Memory B cell (primary cell): ENCODE measurements around the gene PLP2.
"Not testable (repeated sequence)": the region's sequence is repeated elsewhere in the genome, so short reads cannot be mapped to it uniquely, and the experiment has no call there.

Experiments
- ATAC-seq: fragments of 150-1000 bp; cut with Tn5 transposase; 2 replicates; pipeline ENCODE4 v1.10.0; 2021; ENCODE audit warnings: low read depth, mild to moderate bottlenecking, moderate library complexity
- DNase-seq, 2 donors: peaks; one replicate each; pipeline ENCODE4 v3.0.0; 2022; ENCODE audit warnings: low spot score in 2 of 2
- H3K27ac Mint-ChIP-seq: one replicate; pipeline ENCODE4 v1.8.0; 2022; ENCODE audit warnings: mild to moderate bottlenecking, moderate library complexity, mixed read lengths
- H3K27me3 Mint-ChIP-seq: one replicate; pipeline ENCODE4 v1.8.0; 2022; ENCODE audit warnings: mixed read lengths
- H3K36me3 Mint-ChIP-seq: one replicate; pipeline ENCODE4 v1.8.0; 2022; ENCODE audit warnings: mild to moderate bottlenecking, mixed read lengths
- H3K4me1 Mint-ChIP-seq: one replicate; pipeline ENCODE4 v1.8.0; 2022; ENCODE audit warnings: mixed read lengths
- H3K4me3 Mint-ChIP-seq: one replicate; pipeline ENCODE4 v1.8.0; 2022; ENCODE audit warnings: mild to moderate bottlenecking, moderate library complexity, mixed read lengths
- H3K9me3 Mint-ChIP-seq: one replicate; pipeline ENCODE4 v1.8.0; 2022; ENCODE audit warnings: mixed read lengths

PLP2 gene

DNA sequence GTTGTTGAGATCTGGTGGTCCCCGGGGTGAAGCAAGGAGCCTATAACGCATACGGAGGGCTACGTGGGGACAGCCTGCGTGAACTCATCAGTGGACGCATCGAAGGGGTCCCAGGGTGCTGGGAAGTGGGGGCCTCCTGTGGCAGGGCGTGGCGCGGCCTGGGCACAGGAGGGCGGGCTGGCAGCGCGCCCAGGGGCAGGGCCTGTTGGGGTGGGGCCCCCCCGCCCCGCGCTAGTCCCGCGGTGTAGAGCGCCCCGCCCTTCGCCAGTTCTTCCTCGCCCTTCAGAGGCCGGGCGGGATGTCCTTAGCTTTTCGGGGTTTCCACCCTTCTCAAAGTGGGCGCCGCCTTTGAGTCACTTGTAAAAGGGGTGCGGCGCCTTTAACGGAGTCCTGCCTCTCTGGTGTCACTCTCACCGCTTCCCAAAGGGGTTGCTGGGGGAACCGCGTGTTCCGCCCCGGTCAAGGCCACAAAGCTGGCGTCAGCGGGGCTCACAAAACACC, 632 bp downstream of the PLP2 start:
- Mint-ChIP-seq H3K4me1 (peaks cover 27% of the 10 kb centered on the region), H3K9me3 (no peaks in the 10 kb centered on the region), H3K27ac (peak overlapping the region; percentile 95), H3K4me3 (peak overlapping the region; percentile 95), H3K27me3 (no peaks in the 10 kb centered on the region), H3K36me3 (peaks cover 15% of the 10 kb centered on the region)
- peak; percentile 30 to 50 for DNase-seq
- ATAC-seq = peak; percentile 78

GRCh38 chrX:49173544-49173943, 1.8 kb downstream of the PLP2 start:
- H3K27me3 Mint-ChIP-seq, ATAC-seq, H3K9me3 Mint-ChIP-seq, DNase-seq: not testable (repeated sequence)
- peaks cover 19% of the 10 kb centered on the region for H3K36me3 Mint-ChIP-seq
- peak overlapping the region; percentile 95 for H3K4me3 Mint-ChIP-seq
- peaks cover 24% of the 10 kb centered on the region for H3K4me1 Mint-ChIP-seq
- H3K27ac Mint-ChIP-seq = peak overlapping the region; percentile 95

DNA sequence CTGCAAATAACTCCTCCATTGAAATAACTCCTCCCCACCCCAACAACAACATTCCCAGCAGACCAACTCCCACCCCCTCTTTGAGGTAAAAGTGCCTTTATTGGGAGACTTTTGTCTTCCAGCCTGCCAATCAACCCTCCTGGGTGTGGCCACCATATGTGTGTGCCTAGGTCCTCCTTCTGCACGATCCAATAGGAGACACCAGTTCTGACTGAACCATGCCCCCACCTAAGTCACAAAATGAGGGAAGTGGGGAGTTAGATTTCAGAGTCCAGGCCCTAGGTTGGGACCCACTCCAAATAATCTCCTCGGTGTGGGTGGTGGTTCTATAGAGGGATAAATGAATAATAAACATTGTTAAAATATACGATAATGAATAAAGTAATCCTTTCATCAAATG, 3.0 kb downstream of the PLP2 start:
- Mint-ChIP-seq H3K36me3 (peaks cover 24% of the 10 kb centered on the region), H3K9me3 (no peaks in the 10 kb centered on the region), H3K27me3 (no peaks in the 10 kb centered on the region), H3K4me1 (peaks cover 22% of the 10 kb centered on the region), H3K27ac (peak overlapping the region; percentile 62), H3K4me3 (no peak overlapping the region)
- ATAC-seq = no peak
- DNase-seq = no peak

DNA sequence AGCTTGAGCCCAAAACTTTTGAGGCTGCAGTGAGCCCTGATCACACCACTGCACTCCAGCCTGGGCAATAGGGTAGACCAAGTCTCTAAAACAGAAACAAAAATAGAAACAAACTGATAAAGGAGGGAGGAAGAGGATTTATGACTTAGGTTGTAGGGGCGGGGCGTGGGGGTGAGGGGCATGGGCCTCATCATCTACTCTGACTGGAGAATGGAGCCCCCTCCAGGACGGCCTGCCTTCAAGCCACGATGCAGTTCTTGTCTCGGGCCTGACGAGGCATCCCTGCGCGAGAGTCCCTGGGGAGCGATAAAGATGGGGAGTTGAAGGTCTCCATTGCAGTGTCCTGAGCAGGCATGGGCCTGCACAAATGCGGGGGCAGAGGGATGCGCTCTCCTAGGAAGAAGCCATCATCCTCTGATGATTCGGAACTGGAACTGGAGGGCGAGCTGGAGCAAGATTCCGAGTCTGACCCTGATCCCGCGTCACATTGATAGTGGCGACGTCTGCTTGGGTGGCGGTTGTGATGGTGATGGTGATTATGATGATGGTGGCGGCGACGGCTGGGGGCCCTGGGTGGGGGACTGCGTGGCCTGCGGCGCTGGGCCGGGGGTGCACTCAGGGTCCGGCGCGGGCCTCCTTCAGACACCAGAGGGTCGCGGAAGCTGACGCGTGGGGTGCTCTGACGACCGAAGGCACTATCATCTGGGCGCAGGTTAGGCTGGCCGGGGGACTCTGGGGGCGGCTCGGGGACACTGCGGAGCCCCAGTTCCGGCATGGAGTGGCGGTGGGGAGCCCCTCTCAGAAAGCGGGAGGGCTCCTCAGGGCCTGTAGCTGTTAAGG, 4.0 kb downstream of the PLP2 start:
- H3K4me3 Mint-ChIP-seq = peak overlapping the region; percentile 21
- H3K4me1 Mint-ChIP-seq = peaks cover 26% of the 10 kb centered on the region
- DNase-seq (no peak), ATAC-seq (no peak)
- no peak overlapping the region for H3K27ac Mint-ChIP-seq
- H3K9me3 Mint-ChIP-seq = no peaks in the 10 kb centered on the region
- H3K27me3 Mint-ChIP-seq = no peaks in the 10 kb centered on the region
- H3K36me3 Mint-ChIP-seq = peaks cover 29% of the 10 kb centered on the region

DNA sequence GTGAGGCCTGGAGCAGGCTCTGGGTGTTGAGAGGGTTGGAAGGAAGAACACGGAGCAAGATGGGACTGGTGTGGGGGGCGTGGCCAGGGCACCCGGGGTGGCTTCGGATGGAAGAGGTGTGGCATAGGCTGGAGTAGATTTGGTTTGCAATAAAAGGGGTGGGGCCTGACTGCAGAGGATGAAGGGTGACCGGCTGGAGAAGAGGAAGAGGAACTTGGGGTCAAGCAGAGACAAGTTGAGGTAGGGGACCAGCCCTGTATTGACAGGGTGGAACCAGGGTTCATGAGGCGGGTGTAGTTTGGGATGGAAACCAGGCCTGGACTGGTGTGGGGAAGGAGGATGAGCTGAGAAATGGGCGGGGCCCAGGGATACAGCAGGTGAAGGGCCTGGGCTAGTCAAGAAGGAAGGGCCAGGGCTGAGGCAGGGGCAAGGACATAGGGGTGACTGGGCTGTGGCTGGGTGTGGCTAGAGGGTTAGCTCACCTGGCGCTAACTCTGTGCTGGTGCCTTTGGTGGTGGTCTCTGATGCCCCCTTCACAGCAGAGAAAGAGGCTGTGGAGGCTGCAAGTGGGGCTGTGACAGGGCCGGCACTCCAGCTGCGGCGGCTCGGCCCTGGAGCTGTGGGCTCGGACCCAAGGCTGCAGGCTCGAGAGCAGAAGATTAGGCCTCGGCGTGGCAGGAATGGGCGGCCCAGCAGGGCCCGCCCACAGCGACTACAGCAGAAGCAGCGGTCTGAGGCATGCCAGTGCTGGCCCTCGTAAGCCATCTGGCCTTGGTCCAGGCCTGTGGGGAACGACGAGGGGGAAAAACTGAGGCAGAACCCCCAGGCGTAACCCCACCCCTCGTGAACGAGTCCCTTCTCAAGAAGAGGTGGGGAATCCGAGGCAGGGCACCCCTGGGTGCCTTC, 5.0 kb downstream of the PLP2 start:
- H3K36me3 Mint-ChIP-seq = peaks cover 33% of the 10 kb centered on the region
- DNase-seq = no peak
- H3K4me3 Mint-ChIP-seq = no peak overlapping the region
- no peaks in the 10 kb centered on the region for H3K27me3 Mint-ChIP-seq
- peak overlapping the region; percentile 92 for H3K27ac Mint-ChIP-seq
- no peak for ATAC-seq
- H3K4me1 Mint-ChIP-seq = peaks cover 26% of the 10 kb centered on the region
- no peaks in the 10 kb centered on the region for H3K9me3 Mint-ChIP-seq

GRCh38 chrX:49177338-49177833, 5.7 kb downstream of the PLP2 start:
- no peaks in the 10 kb centered on the region for H3K9me3 Mint-ChIP-seq
- peaks cover 29% of the 10 kb centered on the region for H3K4me1 Mint-ChIP-seq
- H3K36me3 Mint-ChIP-seq = peaks cover 36% of the 10 kb centered on the region
- no peak overlapping the region for H3K4me3 Mint-ChIP-seq
- ATAC-seq = peak; percentile 56
- no peak overlapping the region for H3K27ac Mint-ChIP-seq
- no peaks in the 10 kb centered on the region for H3K27me3 Mint-ChIP-seq
- no peak for DNase-seq

- H3K9me3 Mint-ChIP-seq = no peaks in the 10 kb centered on the region
- H3K36me3 Mint-ChIP-seq = peaks cover 39% of the 10 kb centered on the region
- no peaks in the 10 kb centered on the region for H3K27me3 Mint-ChIP-seq
- DNase-seq (no peak), ATAC-seq (no peak)
- peaks cover 25% of the 10 kb centered on the region for H3K4me1 Mint-ChIP-seq
- no peak overlapping the region for H3K27ac Mint-ChIP-seq
- no peak overlapping the region for H3K4me3 Mint-ChIP-seq
Measured at GRCh38 chrX:49177873-49178480, 6.3 kb downstream of the PLP2 start.

GRCh38 chrX:49178537-49178936, 6.8 kb downstream of the PLP2 start:
- Mint-ChIP-seq H3K27me3 (no peaks in the 10 kb centered on the region), H3K4me3 (no peak overlapping the region), H3K4me1 (peaks cover 21% of the 10 kb centered on the region), H3K27ac (no peak overlapping the region), H3K9me3 (no peaks in the 10 kb centered on the region), H3K36me3 (peaks cover 39% of the 10 kb centered on the region)
- no peak for ATAC-seq
- no peak for DNase-seq

GRCh38 chrX:49179358-49179757, 7.7 kb downstream of the PLP2 start:
- Mint-ChIP-seq H3K27ac (no peak overlapping the region), H3K27me3 (no peaks in the 10 kb centered on the region), H3K4me1 (peaks cover 26% of the 10 kb centered on the region), H3K36me3 (peaks cover 39% of the 10 kb centered on the region), H3K4me3 (no peak overlapping the region), H3K9me3 (no peaks in the 10 kb centered on the region)
- DNase-seq = no peak
- ATAC-seq = no peak

- H3K27me3 Mint-ChIP-seq = no peaks in the 10 kb centered on the region
- peaks cover 20% of the 10 kb centered on the region for H3K36me3 Mint-ChIP-seq
- peaks cover 25% of the 10 kb centered on the region for H3K4me1 Mint-ChIP-seq
- H3K4me3 Mint-ChIP-seq = peak overlapping the region; percentile 84
- ATAC-seq = no peak
- H3K27ac Mint-ChIP-seq = peak overlapping the region; percentile 77
- H3K9me3 Mint-ChIP-seq = no peaks in the 10 kb centered on the region
- DNase-seq = no peak
Measured at GRCh38 chrX:49183701-49184281, 12.1 kb downstream of the PLP2 start.

GRCh38 chrX:49184294-49185281, 12.9 kb downstream of the PLP2 start:
- no peak for DNase-seq
- Mint-ChIP-seq H3K4me1 (peaks cover 26% of the 10 kb centered on the region), H3K9me3 (no peaks in the 10 kb centered on the region), H3K27me3 (no peaks in the 10 kb centered on the region), H3K4me3 (peak overlapping the region; percentile 84), H3K27ac (peak overlapping the region; percentile 77), H3K36me3 (peaks cover 15% of the 10 kb centered on the region)
- peak; percentile 50 for ATAC-seq

- Mint-ChIP-seq H3K4me3 (peak within 1 kb of the TSS; percentile 84), H3K9me3 (no peaks in the 10 kb centered on the region), H3K36me3 (peaks cover 6% of the 10 kb centered on the region), H3K27ac (peak within 1 kb of the TSS; percentile 77), H3K27me3 (no peaks in the 10 kb centered on the region), H3K4me1 (peaks cover 30% of the 10 kb centered on the region)
- ATAC-seq (peak; percentile 42), DNase-seq (peak; percentile 64 to 65)
Measured at GRCh38 chrX:49186125-49187027, 14.7 kb downstream of the PLP2 start, which contains the start of gene PRICKLE3. PRICKLE3 (minus strand) TSS chrX:49186373; CDS start chrX:49186297, 76 bp downstream.
